Muscle of arm (tissue), 12 donors: ENCODE results near the gene CABP7. TPM values are rescaled to one million over a fixed set of nuclear protein-coding genes. Genes with fewer than 3 reads are reported as not detected.

ENCODE experiments used
- DNase-seq: peaks from one replicate; pipeline ENCODE4 v3.0.0-alpha.2; 2013
- polyA plus RNA-seq, 12 donors: library from polyadenylated mRNA; unstranded; fragments of 120-200 nt; gene quantifications; one replicate each; pipeline ENCODE4 v1.2.1, GENCODE V29; 2013; ENCODE audit not compliant: insufficient read length in 12 of 12

The CABP7 gene
- polyA plus RNA-seq, 12 donors: 0.05 to 0.25 (median 0.09) TPM; not detected in 3

GRCh38 chr22:29769723-29770321 is 50.0 kb downstream of the CABP7 start:
- no peak for DNase-seq

GRCh38 chr22:29772170-29772641 is 52.4 kb downstream of the CABP7 start:
- DNase-seq: peak; percentile 57

GRCh38 chr22:29773233-29773632 is 53.4 kb downstream of the CABP7 start:
- no peak for DNase-seq

- no peak for DNase-seq
Observed at GRCh38 chr22:29780220-29780619, 60.4 kb downstream of the CABP7 start.

- DNase-seq: no peak
Observed at GRCh38 chr22:29780748-29781676, 61.2 kb downstream of the CABP7 start.

Other genes with a start within 250 kb of the CABP7 start
- 10 to 100 TPM in 1 of 12 donors, 1 to 10 TPM in 9, under 1 TPM in 1, not detected in 1; 0.19 to 10.5 (median 2.1) TPM for gene NEFH, start 239.8 kb upstream of the CABP7 start, polyA plus RNA-seq
- gene THOC5, start 166.2 kb upstream of the CABP7 start, polyA plus RNA-seq: 10 to 100 TPM in 11 of 12 donors, not detected in 1; 18.6 to 30.5 (median 26.1) TPM
- 10 to 100 TPM in 11 of 12 donors, not detected in 1; 22.6 to 41.4 (median 29.0) TPM for gene NIPSNAP1, start 138.9 kb upstream of the CABP7 start, polyA plus RNA-seq
- gene NF2, start 116.4 kb upstream of the CABP7 start, polyA plus RNA-seq: 10 to 100 TPM in 11 of 12 donors, not detected in 1; 19.7 to 24.0 (median 22.3) TPM
- 10 to 100 TPM in 10 of 12 donors, not detected in 2; 14.5 to 19.4 (median 17.0) TPM for gene ZMAT5, start 47.0 kb downstream of the CABP7 start, polyA plus RNA-seq
- gene UQCR10, start 47.4 kb downstream of the CABP7 start, polyA plus RNA-seq: 100 to 1,000 TPM in 10 of 12 donors, 10 to 100 TPM in 1, not detected in 1; 94.5 to 153 (median 126) TPM
- 10 to 100 TPM in 11 of 12 donors, not detected in 1; 25.9 to 61.9 (median 32.4) TPM for gene ASCC2, start 118.3 kb downstream of the CABP7 start, polyA plus RNA-seq
- gene MTMR3, start 163.2 kb downstream of the CABP7 start, polyA plus RNA-seq: 10 to 100 TPM in 11 of 12 donors, not detected in 1; 23.5 to 49.2 (median 32.3) TPM